ENCODE results near the gene FAM135A. TPM values are rescaled to one million over a fixed set of nuclear protein-coding genes. Genes with fewer than 3 reads are reported as not detected.

FAM135A gene
- total and polyA plus RNA-seq, 2 donors from 2014 or later = 8.5 to 48.4 TPM

- Histone ChIP-seq H3K36me3 (ENCODE audit: control insufficient read depth in 2 of 3, insufficient read depth in 3 of 3, low read length in 3 of 3) (no peaks in the 10 kb centered on the region), H3K27me3 (ENCODE audit: control insufficient read depth, insufficient read depth, low read length) (no peaks in the 10 kb centered on the region), H3K9ac (ENCODE audit: low read length in 3 of 3) (no peak overlapping the region), H3K4me1 (ENCODE audit: control insufficient read depth in 2 of 3, insufficient read depth in 2 of 3, low read depth in 1 of 3, low read length in 3 of 3) (no peaks in the 10 kb centered on the region), H3K9me3 (ENCODE audit: control insufficient read depth in 2 of 3, insufficient read depth in 1 of 3, low read length in 3 of 3) (no peaks in the 10 kb centered on the region), H3K27ac (ENCODE audit: low read depth in 2 of 2, low read length in 2 of 2) (no peak overlapping the region), H3K4me3 (ENCODE audit: low read length in 3 of 3) (no peak overlapping the region)
- DNase-seq (no peak), FAIRE-seq (no peak)
- TF ChIP-seq CTCF (IDR thresholded peaks at IDR 0.05; ENCODE audit: borderline replicate concordance, extremely low read depth, insufficient read depth) = no peak
- intact Hi-C loops (cut with DNase I) = no loop called here
These were observed 179.2 kb downstream of the FAM135A start for GRCh38 chr6:70592391-70593117.

GRCh38 chr6:70593118-70593486, 179.8 kb downstream of the FAM135A start:
- no peak for FAIRE-seq
- Histone ChIP-seq H3K36me3 (ENCODE audit: control insufficient read depth in 2 of 3, insufficient read depth in 3 of 3, low read length in 3 of 3) (no peaks in the 10 kb centered on the region), H3K9ac (ENCODE audit: low read length in 3 of 3) (no peak overlapping the region), H3K27me3 (ENCODE audit: control insufficient read depth, insufficient read depth, low read length) (no peaks in the 10 kb centered on the region), H3K4me1 (ENCODE audit: control insufficient read depth in 2 of 3, insufficient read depth in 2 of 3, low read depth in 1 of 3, low read length in 3 of 3) (no peaks in the 10 kb centered on the region), H3K27ac (ENCODE audit: low read depth in 2 of 2, low read length in 2 of 2) (no peak overlapping the region), H3K9me3 (ENCODE audit: control insufficient read depth in 2 of 3, insufficient read depth in 1 of 3, low read length in 3 of 3) (no peaks in the 10 kb centered on the region), H3K4me3 (ENCODE audit: low read length in 3 of 3) (no peak overlapping the region)
- peak in 1 of 5 donors; percentile 7 for DNase-seq
- intact Hi-C loops (cut with DNase I) = no loop called here
- no peak for TF ChIP-seq CTCF (IDR thresholded peaks at IDR 0.05; ENCODE audit: borderline replicate concordance, extremely low read depth, insufficient read depth)

GRCh38 chr6:70599187-70599586, 185.9 kb downstream of the FAM135A start:
- intact Hi-C loops (cut with DNase I) = no loop called here
- Histone ChIP-seq H3K36me3 (ENCODE audit: control insufficient read depth in 2 of 3, insufficient read depth in 3 of 3, low read length in 3 of 3) (no peaks in the 10 kb centered on the region), H3K4me1 (ENCODE audit: control insufficient read depth in 2 of 3, insufficient read depth in 2 of 3, low read depth in 1 of 3, low read length in 3 of 3) (no peaks in the 10 kb centered on the region), H3K27me3 (ENCODE audit: control insufficient read depth, insufficient read depth, low read length) (no peaks in the 10 kb centered on the region), H3K9ac (ENCODE audit: low read length in 3 of 3) (no peak overlapping the region), H3K9me3 (ENCODE audit: control insufficient read depth in 2 of 3, insufficient read depth in 1 of 3, low read length in 3 of 3) (no peaks in the 10 kb centered on the region), H3K27ac (ENCODE audit: low read depth in 2 of 2, low read length in 2 of 2) (no peak overlapping the region), H3K4me3 (ENCODE audit: low read length in 3 of 3) (no peak overlapping the region)
- TF ChIP-seq CTCF (IDR thresholded peaks at IDR 0.05; ENCODE audit: borderline replicate concordance, extremely low read depth, insufficient read depth) = no peak
- DNase-seq (no peak), FAIRE-seq (no peak)

- Histone ChIP-seq H3K4me3 (ENCODE audit: low read length in 3 of 3) (no peak overlapping the region), H3K36me3 (ENCODE audit: control insufficient read depth in 2 of 3, insufficient read depth in 3 of 3, low read length in 3 of 3) (no peaks in the 10 kb centered on the region), H3K9me3 (ENCODE audit: control insufficient read depth in 2 of 3, insufficient read depth in 1 of 3, low read length in 3 of 3) (no peaks in the 10 kb centered on the region), H3K4me1 (ENCODE audit: control insufficient read depth in 2 of 3, insufficient read depth in 2 of 3, low read depth in 1 of 3, low read length in 3 of 3) (no peaks in the 10 kb centered on the region), H3K27me3 (ENCODE audit: control insufficient read depth, insufficient read depth, low read length) (no peaks in the 10 kb centered on the region), H3K9ac (ENCODE audit: low read length in 3 of 3) (no peak overlapping the region), H3K27ac (ENCODE audit: low read depth in 2 of 2, low read length in 2 of 2) (no peak overlapping the region)
- TF ChIP-seq CTCF (IDR thresholded peaks at IDR 0.05; ENCODE audit: borderline replicate concordance, extremely low read depth, insufficient read depth) = no peak
- FAIRE-seq (no peak), DNase-seq (no peak)
- intact Hi-C loops (cut with DNase I) = no loop called here
These were observed 187.7 kb downstream of the FAM135A start for GRCh38 chr6:70601014-70601413.
